ENCODE measurements around the gene KRT86.

DNA sequence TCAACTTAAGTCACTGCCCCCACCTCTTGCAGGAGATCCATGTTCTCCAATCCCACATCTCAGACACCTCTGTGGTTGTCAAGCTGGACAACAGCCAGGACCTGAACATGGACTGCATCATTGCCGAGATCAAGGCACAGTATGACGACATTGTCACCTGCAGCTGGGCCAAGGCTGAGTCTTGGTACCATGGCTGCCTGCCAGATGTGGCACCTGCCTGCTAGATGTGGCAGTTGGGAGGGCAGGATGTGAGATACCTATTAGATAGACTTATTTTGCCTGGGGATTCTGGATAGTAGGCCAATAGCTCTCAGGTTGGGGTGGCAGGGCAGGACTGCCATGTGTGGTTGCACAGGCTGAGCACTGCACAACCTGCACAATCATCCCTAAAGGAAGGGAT lies 7.9 kb upstream of the KRT86 start:
- TF ChIP-seq, protein P1, sequence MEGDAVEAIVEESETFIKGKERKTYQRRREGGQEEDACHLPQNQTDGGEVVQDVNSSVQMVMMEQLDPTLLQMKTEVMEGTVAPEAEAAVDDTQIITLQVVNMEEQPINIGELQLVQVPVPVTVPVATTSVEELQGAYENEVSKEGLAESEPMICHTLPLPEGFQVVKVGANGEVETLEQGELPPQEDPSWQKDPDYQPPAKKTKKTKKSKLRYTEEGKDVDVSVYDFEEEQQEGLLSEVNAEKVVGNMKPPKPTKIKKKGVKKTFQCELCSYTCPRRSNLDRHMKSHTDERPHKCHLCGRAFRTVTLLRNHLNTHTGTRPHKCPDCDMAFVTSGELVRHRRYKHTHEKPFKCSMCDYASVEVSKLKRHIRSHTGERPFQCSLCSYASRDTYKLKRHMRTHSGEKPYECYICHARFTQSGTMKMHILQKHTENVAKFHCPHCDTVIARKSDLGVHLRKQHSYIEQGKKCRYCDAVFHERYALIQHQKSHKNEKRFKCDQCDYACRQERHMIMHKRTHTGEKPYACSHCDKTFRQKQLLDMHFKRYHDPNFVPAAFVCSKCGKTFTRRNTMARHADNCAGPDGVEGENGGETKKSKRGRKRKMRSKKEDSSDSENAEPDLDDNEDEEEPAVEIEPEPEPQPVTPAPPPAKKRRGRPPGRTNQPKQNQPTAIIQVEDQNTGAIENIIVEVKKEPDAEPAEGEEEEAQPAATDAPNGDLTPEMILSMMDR (conservative IDR thresholded peaks at IDR 0.05), result no peak
- no peak for TF ChIP-seq EZH2 (IDR thresholded peaks at IDR 0.05; ENCODE audit: low read depth)

Data from PC-9 (cell line).